Stimulated activated CD8-positive, alpha-beta memory T cell treated with anti-CD3 and anti-CD28 coated beads, Interleukin-7, amount 100 ng/mL, for 4 hours (primary cell): Measurements from ENCODE around the gene CAPRIN1.

Experiments used
- DNase-seq, 2 donors: peaks; one replicate each; pipeline ENCODE4 v3.0.0-alpha.2; 2020; ENCODE audit warnings: low read depth in 2 of 2

The CAPRIN1 gene

GRCh38 chr11:34051349-34052035 lies at the start of gene CAPRIN1:
Gene CAPRIN1 (plus strand): TSS chr11:34051731. CDS start chr11:34052421, 690 bp downstream.
- peak; percentile 67 to 78 for DNase-seq

- DNase-seq = no peak
Measured at GRCh38 chr11:34002420-34002819, 49.1 kb upstream of the CAPRIN1 start.

GRCh38 chr11:34004236-34004635 lies 47.3 kb upstream of the CAPRIN1 start:
- DNase-seq = no peak

DNA sequence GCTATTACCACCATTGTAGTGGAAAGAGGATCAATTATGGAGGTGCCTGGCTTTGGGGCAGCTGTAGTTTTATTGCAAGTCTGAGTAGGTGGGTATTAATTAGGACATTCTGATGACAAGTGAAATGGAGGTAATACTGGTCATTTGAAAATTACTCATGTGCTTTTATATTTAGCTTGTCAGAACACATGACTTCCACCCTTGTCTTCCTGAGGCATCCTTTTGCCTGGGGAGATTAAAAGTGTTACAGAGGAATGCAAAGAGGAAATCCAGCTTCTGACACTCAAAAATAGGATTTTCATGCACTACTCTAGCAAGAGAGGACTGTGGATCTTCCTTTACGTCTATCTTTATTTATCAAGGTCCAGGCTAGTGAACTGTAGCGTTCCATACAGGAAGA lies 44.7 kb upstream of the CAPRIN1 start:
- no peak for DNase-seq

- DNase-seq = no peak
Measured at GRCh38 chr11:34012734-34013133, 38.8 kb upstream of the CAPRIN1 start.

DNA sequence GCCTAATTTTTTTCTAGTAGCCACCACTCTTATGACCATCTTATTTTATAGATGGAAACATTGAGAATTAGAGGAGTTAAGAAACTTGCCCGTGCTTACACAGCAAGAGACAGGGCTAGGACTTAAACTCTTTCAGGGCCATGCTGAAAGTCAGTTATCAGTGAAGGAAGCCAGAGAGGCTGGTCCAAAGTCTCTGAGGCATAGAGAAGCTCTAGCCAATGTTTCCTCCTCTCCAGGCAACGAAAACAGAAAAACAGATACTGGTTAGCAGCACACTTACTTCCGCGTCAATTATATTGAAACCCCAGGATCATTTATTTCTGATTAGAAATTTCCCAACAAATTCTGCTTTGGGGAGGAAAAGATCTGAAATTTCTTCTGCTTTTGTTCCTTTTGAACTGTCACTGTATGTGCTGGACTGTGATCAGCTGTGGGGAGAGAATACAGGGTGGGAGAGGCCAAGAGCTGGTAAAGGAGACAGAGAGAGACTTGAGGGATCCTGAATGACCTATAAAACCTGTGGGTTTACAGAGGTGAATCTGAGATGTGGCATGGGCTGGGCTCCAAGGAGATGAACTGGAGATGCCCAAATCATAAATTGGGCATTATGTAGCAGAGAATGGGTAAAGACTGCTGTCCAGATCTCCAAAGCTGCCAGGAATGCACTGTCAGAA lies 37.5 kb upstream of the CAPRIN1 start:
- DNase-seq = no peak

DNA sequence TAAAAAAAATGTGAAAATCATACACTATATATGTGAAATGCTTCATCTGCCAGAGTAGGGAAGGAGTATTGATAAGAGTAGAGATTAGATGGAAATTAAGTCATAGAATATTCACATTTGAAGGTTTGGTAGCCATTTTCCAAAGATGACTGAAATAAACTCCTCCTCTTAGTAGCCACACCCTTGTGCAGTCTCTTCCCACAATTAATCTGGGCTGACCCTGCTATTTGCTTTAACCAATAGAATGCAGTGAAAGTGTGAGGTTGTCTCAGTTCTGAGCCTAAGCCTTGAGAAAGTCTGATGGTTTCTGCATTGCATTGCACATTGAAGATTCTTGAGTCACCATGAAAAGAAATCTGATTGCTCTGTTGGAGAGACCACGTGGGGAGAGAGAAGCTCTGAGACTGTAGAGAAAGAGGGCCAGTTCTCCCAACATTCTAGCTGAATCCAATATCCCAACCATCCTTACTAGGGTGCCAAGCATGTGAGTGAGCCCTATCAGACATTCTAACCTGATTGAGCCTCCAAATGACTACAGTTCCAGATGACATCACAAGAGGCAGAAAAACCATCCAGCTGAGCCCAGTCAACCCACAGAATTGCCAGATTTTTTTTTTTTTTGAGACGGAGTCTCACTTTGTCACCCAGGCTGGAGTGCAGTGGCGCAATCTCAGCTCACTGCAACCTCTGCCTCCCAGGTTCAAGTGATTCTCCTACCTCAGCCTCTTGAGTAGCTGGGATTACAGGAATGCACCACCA lies 29.4 kb upstream of the CAPRIN1 start:
- no peak for DNase-seq

- no peak for DNase-seq
Measured at GRCh38 chr11:34026432-34026831, 25.1 kb upstream of the CAPRIN1 start.

DNA sequence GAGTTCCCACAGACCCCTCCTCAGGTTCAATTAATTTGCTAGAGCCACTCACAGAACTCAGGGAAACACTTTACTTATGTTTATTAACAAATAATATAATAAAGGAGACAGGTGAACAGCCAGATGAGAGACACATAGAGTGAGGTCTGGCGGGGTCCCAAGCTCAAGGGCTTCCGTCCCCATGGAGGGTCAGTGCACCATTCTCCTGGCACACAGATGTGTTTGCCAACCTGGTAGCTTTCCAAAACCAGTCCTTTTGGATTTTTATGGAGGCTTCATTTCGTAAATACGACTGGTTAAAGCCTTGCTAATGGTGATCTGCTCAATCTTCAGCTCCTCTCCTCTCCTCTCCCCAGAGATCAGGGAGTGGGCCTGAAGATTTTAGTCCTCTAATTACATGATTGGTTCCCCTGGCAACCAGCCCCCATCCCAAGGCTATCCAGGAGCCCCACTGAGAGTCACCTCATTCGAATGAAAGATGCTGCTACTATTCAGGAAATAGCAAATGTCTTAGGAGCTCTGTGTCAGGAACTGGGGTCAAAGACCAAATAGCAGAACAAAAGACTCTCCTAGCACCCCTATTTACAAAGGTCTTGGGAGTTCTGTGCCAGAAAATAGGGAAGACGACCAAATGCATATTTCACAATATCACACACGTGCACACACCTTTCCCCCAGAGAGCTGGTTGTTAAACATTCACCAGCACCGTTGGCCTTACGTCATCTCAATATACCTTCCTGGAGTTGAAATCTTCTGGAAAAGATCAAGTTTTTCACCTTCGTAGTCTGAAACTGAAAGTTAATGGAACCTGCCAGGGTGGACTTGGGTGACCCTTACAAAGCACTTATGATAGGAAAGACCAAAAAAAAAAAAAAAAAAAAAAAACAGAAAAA lies 23.8 kb upstream of the CAPRIN1 start:
- DNase-seq = no peak

GRCh38 chr11:34028425-34028824 lies 23.1 kb upstream of the CAPRIN1 start:
- no peak for DNase-seq

DNA sequence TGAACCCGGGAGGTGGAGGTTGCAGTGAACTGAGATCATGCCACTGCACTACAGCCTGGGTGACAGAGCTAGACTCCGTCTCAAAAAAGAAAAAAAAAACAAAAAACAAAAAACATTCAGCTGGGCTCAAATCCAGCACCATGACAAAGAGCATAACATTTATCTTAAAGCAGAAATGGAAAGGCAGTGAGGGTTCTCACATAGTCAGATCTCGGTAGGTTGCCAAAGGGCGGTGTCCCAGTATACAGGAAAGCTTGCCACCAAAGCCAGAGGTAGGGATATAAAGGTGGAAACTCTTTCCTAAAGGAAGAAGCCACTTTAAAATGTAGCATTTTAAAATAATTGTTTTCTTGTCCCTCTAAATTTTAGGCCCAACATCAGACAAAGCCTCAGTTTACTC lies 22.4 kb upstream of the CAPRIN1 start:
- DNase-seq = no peak

DNA sequence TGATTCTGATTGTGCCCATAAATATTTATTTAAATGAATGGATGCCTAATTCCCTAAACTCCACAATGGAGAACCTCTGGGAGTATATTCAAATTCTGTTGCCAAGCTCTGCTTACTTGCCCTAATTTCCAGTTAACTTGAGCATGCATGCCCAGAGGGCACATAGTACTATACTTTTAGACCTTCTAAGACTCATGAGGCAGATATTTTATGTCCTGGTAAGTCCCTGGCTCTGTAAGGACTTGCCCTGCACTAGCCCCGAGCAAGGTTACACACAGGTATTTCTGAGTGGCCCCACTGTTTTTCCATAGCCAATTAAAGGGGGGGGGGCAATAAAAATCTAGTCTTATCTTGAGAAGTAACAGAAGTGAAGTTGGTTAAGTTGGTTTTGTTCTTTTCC lies 21.1 kb upstream of the CAPRIN1 start:
- no peak for DNase-seq

GRCh38 chr11:34033399-34033798 lies 18.1 kb upstream of the CAPRIN1 start:
- no peak for DNase-seq

DNA sequence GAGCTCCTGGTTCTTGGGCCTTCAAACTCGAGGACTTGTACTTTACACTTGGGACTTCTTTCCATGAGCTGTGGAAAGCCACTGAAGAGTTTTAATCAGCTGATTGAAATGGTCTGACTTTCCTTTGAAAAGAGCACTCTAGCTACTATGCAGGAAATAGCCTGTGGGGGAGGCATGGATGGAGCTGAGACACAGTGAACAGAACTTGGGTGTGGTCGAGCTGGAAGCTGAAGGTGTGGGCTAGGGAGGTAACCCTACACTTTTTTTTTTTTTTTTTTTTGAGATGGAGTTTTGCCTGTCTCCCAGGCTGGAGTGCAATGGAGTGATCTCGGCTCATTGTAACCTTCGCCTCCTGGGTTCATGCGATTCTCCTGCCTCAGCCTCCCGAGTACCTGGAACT lies 17.5 kb upstream of the CAPRIN1 start:
- no peak for DNase-seq

DNA sequence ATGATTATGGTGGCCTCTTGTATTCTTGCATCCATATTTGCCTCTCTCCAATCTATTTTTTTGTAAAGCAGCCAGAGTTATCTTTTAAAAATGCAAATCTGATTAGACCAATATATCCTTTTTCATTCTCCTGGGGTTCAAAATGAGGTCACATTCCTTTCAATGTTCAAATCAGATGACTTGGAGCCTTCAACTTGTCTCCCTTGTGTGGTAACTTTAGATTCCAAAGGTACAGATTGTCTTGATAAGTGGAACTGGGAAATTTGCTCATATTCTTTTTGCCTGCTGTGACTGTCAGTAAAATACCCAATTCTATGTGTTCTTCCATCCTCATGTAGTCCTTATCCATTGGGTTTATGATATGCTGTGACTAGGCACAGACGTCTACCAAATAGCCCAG lies 15.1 kb upstream of the CAPRIN1 start:
- no peak for DNase-seq

DNA sequence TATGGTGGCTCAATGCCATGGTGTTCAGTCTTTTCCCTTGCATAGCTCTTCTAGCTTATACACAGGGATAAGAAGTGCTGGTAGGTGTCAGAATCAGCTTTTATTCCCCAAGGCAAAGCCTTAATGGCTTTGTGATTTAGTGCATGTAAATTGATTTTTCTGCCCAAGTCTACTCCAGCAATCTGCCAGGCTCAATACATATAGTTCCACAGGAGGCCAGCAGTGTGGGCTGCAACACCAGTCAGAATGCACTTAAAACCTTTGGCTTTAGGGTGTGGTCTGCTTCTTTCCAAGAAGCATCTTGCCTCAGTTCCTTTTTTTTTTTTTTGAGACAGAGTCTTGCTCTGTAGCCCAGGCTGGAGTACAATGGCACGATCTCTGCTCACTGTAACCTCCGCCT lies 14.5 kb upstream of the CAPRIN1 start:
- no peak for DNase-seq

- DNase-seq = no peak
Measured at GRCh38 chr11:34040571-34040970, 11.0 kb upstream of the CAPRIN1 start.

DNA sequence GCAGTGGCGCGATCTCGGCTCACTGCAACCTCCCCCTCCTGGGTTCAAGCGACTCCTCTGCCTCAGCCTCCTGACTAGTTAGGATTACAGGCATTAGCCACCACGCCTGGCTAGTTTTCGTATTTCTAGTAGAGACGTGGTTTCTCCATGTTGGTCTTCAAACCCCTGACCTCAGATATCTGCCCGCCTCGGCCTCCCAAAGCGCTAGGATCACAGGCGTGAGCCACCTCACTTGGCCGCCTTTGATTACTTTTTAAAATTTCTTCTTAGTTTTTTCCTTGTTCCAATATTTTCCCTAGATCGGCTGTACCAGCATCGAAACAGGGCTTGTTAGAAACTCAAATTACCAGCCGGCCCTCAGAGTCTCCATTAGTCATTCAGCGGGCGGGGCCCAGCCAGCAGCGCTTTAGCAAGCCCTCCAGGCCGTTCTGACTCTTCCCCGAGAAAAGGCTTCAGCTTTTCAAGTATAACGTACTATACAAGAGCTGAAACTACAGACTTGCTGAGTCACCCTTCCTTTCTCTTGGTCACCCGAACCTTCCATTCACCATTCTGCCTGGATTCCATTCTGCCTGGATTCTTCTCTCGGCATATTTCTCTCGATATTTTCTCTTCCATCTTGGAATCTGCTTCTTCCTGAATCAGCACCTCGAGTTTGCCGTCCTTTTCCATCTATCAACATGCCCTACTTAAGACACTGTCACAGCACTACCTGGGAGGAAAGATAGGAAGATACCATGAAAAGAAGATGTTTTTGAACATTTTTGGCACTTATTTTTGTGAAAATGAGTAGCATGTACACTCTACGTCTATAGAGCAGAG lies 6.7 kb upstream of the CAPRIN1 start:
- no peak for DNase-seq

DNA sequence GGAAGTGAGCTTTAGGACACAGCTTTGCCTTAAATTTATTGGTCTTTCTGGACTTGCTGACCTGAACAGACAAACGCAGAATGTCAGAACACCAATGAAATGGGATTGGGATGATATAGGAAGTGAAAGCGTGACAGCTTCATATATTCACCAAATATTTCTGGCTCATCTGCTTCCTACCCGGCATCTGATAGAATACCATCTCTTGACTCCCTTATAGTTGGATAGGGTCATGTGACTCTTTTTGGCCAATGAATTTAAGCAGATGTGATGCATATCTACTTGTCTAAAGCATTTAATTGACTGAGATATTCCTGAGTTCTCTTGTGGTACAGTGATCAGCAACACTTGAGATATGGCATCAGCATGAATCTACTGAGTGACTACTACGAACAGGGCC lies 2.5 kb upstream of the CAPRIN1 start:
- DNase-seq = no peak

GRCh38 chr11:34050581-34051348 lies 766 bp upstream of the CAPRIN1 start:
- no peak for DNase-seq
